Measurements from ENCODE around the gene PSMB9. TPM values are rescaled to one million over a fixed set of nuclear protein-coding genes. Genes with fewer than 3 reads are reported as not detected.

PSMB9 gene
- total RNA-seq, 2 donors from 2014 or later = 43.0 to 66.0 TPM

DNA sequence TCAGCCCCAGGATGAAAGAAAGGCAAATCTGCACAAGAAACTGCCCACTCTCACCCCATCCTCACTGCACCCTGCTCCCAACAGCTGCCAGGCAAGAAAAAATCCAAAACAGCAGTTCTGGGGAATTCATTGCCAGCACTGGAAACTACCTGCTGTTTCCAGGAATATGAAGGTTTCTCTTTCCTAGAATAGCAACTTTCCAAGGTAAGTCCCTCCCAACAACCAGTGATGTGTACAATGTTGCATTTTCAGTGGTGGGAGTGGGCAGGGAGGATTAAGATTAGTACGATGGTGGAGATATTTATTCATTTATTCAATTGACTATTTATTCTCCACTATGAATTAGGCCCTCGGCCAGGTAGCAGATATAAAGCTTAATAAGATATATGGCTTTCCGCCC is 27.0 kb upstream of the PSMB9 start:
- Histone ChIP-seq H3K9me3 (no peaks in the 10 kb centered on the region), H3K4me1 (no peaks in the 10 kb centered on the region), H3K4me3 (no peak overlapping the region), H3K9ac (ENCODE audit: low read depth in 2 of 2, low read length in 2 of 2) (no peak overlapping the region), H3K27me3 (no peaks in the 10 kb centered on the region), H3K27ac (no peak overlapping the region), H3K36me3 (peaks cover 10% of the 10 kb centered on the region)
- DNase-seq = no peak
- intact Hi-C loops (cut with DNase I) = loop anchor here (5.0 kb wide), 1 partner anchor 40 kb away; no protein-coding TSS in a partner anchor
- TF ChIP-seq CTCF (IDR thresholded peaks at IDR 0.05) = no peak

- Histone ChIP-seq H3K36me3 (peaks cover 10% of the 10 kb centered on the region), H3K27me3 (no peaks in the 10 kb centered on the region), H3K4me1 (no peaks in the 10 kb centered on the region), H3K27ac (no peak overlapping the region), H3K9me3 (no peaks in the 10 kb centered on the region), H3K9ac (ENCODE audit: low read depth in 2 of 2, low read length in 2 of 2) (no peak overlapping the region), H3K4me3 (no peak overlapping the region)
- TF ChIP-seq CTCF (IDR thresholded peaks at IDR 0.05) = no peak
- DNase-seq = no peak
- intact Hi-C loops (cut with DNase I) = loop anchor here (5.0 kb wide), 1 partner anchor 38 kb away; no protein-coding TSS in a partner anchor
Observed at GRCh38 chr6:32829495-32829894, 24.5 kb upstream of the PSMB9 start.

- DNase-seq = no peak
- H3K36me3 ChIP-seq = peaks cover 10% of the 10 kb centered on the region
- H3K9me3 ChIP-seq = no peaks in the 10 kb centered on the region
- H3K4me3 ChIP-seq = no peak overlapping the region
- intact Hi-C loops (cut with DNase I) = no loop called here
- TF ChIP-seq CTCF (IDR thresholded peaks at IDR 0.05) = no peak
- H3K27ac ChIP-seq = no peak overlapping the region
- H3K27me3 ChIP-seq = no peaks in the 10 kb centered on the region
- no peaks in the 10 kb centered on the region for H3K4me1 ChIP-seq
- H3K9ac ChIP-seq (ENCODE audit: low read depth in 2 of 2, low read length in 2 of 2) = no peak overlapping the region
Observed at GRCh38 chr6:32830017-32830416, 24.0 kb upstream of the PSMB9 start.

- intact Hi-C loops (cut with DNase I) = no loop called here
- H3K4me1 ChIP-seq = no peaks in the 10 kb centered on the region
Observed at GRCh38 chr6:32830936-32831335, 23.1 kb upstream of the PSMB9 start.

DNA sequence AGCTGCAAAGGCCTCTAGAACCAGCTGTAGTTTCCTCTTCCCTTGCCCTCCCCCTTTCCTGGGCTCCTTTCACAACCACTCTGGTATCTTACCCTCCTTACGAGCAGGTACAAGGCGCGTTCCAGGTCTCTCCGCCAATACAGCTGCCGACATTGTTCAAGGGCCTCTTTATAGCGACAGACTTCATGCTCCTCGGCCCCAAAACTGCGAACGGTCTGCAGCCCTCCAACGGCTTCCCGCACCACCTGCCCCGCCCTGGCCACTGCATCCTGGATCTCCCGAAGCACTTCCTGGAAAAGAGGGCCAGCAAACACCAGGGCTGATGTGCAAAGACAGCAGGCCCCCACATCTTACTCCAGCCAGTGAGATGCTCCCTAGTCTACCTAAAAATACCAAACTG is 21.5 kb upstream of the PSMB9 start:
- Histone ChIP-seq H3K27me3 (no peaks in the 10 kb centered on the region), H3K9ac (ENCODE audit: low read depth in 2 of 2, low read length in 2 of 2) (no peak overlapping the region), H3K4me1 (peaks cover 3% of the 10 kb centered on the region), H3K9me3 (no peaks in the 10 kb centered on the region), H3K4me3 (no peak overlapping the region), H3K27ac (no peak overlapping the region), H3K36me3 (peaks cover 10% of the 10 kb centered on the region)
- no peak for DNase-seq
- TF ChIP-seq CTCF (IDR thresholded peaks at IDR 0.05) = no peak
- intact Hi-C loops (cut with DNase I) = no loop called here

More at GRCh38 chr6:32830936-32831335, 23.1 kb upstream of the PSMB9 start:
- Histone ChIP-seq H3K4me3 (no peak overlapping the region), H3K27me3 (no peaks in the 10 kb centered on the region), H3K9ac (ENCODE audit: low read depth in 2 of 2, low read length in 2 of 2) (no peak overlapping the region), H3K27ac (no peak overlapping the region), H3K36me3 (peaks cover 10% of the 10 kb centered on the region), H3K9me3 (no peaks in the 10 kb centered on the region)
- no peak for DNase-seq
- no peak for TF ChIP-seq CTCF (IDR thresholded peaks at IDR 0.05)
